H1 (cell line): ENCODE data around the gene PHLDB3. TPM values are rescaled to one million over a fixed set of nuclear protein-coding genes. Genes with fewer than 3 reads are reported as not detected.

Experiments used
- CTCF ChIA-PET: fragments of 300-600 bp; sonication (Branson Sonifier 250); formaldehyde crosslinking; loops from one replicate; lab custom pipeline; 2021; ENCODE audit not compliant: partially characterized antibody; lab: Charles Lee
- POLR2A ChIA-PET: fragments of 300-600 bp; sonication (Branson Sonifier 250); formaldehyde crosslinking; loops from one replicate; lab custom pipeline; 2021; ENCODE audit warnings: inconsistent platforms; ENCODE audit not compliant: partially characterized antibody; lab: Charles Lee
- DNase-seq, 2 experiments: peaks; one replicate each; pipeline versions ENCODE4 v3.0.0 to v3.0.0-alpha.2; 2010 to 2022; ENCODE audit warnings: low spot score in 2 of 2, low read depth in 1 of 2, mixed read lengths in 1 of 2
- FAIRE-seq: peaks from 2 replicates; lab custom pipeline; 2011; peaks lifted over from hg19 to GRCh38; lab: Jason Lieb, UNC
- H2AFZ ChIP-seq: 2 replicates; pipeline ENCODE4 v1.8.1; 2012; ENCODE audit warnings: low read length, inconsistent platforms
- H2AK5ac ChIP-seq: 2 replicates; pipeline ENCODE4 v1.6.1; 2013; ENCODE audit warnings: low read depth, low read length
- H2BK120ac ChIP-seq: replicated peaks from 2 replicates; pipeline ENCODE3; 2013; ENCODE audit warnings: low read depth, low read length, inconsistent platforms
- H2BK12ac ChIP-seq: 2 replicates; pipeline ENCODE4 v1.6.1; 2013; ENCODE audit warnings: low read depth, low read length
- H2BK15ac ChIP-seq: 2 replicates; pipeline ENCODE4 v1.6.1; 2013; ENCODE audit warnings: low read length
- H2BK20ac ChIP-seq: 2 replicates; pipeline ENCODE4 v1.6.1; 2013; ENCODE audit warnings: low read length
- H2BK5ac ChIP-seq: 2 replicates; pipeline ENCODE4 v1.6.1; 2013; ENCODE audit warnings: low read depth, low read length
- H3K14ac ChIP-seq: 2 replicates; pipeline ENCODE4 v1.6.1; 2013; ENCODE audit warnings: inconsistent platforms; ENCODE audit not compliant: insufficient read length
- H3K18ac ChIP-seq: 2 replicates; pipeline ENCODE4 v1.6.1; 2013; ENCODE audit warnings: low read length; ENCODE audit errors: extremely low read depth
- H3K23ac ChIP-seq: 2 replicates; pipeline ENCODE4 v1.6.1; 2013; ENCODE audit warnings: inconsistent platforms; ENCODE audit not compliant: insufficient read length
- H3K23me2 ChIP-seq: 2 replicates; pipeline ENCODE4 v1.6.1; 2013; ENCODE audit warnings: low read depth, low read length
- H3K27ac ChIP-seq: 2 replicates; pipeline ENCODE4 v1.6.1; 2011; ENCODE audit warnings: low read depth, low read length, inconsistent platforms
- H3K27me3 ChIP-seq, 4 experiments: replicated peaks in 1 of 4; 1 replicate in 1 of 4; 2 replicates in 3 of 4; pipeline versions ENCODE4 v1.6.1 to v1.8.1; 2011 to 2013; ENCODE audit warnings: low read length in 3 of 4, mild to moderate bottlenecking in 3 of 4, inconsistent platforms in 2 of 4, mixed read lengths in 2 of 4, moderate library complexity in 1 of 4; ENCODE audit not compliant: control insufficient read depth in 3 of 4, insufficient read depth in 3 of 4; ENCODE audit errors: extremely low read depth in 1 of 4
- H3K36me3 ChIP-seq, 4 experiments: 2 replicates each; pipeline versions ENCODE4 v1.6.1 to v1.8.1; 2011 to 2013; ENCODE audit warnings: mild to moderate bottlenecking in 4 of 4, low read length in 3 of 4, moderate library complexity in 2 of 4, control low read depth in 1 of 4, inconsistent platforms in 1 of 4; ENCODE audit not compliant: insufficient read depth in 4 of 4, control insufficient read depth in 2 of 4
- H3K4ac ChIP-seq: replicated peaks from 2 replicates; pipeline ENCODE3; 2013; ENCODE audit warnings: low read length, low read depth, mixed read lengths, inconsistent platforms; ENCODE audit not compliant: insufficient read length
- H3K4me1 ChIP-seq, 4 experiments: replicated peaks in 1 of 4; 1 replicate in 1 of 4; 2 replicates in 3 of 4; pipeline versions ENCODE4 v1.6.1 to v1.8.1; 2011 to 2013; ENCODE audit warnings: low read length in 3 of 4, inconsistent platforms in 2 of 4, mixed read lengths in 1 of 4; ENCODE audit not compliant: insufficient read depth in 4 of 4, control insufficient read depth in 3 of 4
- H3K4me2 ChIP-seq, 2 experiments: 2 replicates each; pipeline versions ENCODE4 v1.6.1 to v1.8.1; 2011 to 2013; ENCODE audit warnings: low read depth in 2 of 2, low read length in 2 of 2, control low read depth in 1 of 2, inconsistent platforms in 1 of 2, mild to moderate bottlenecking in 1 of 2; ENCODE audit not compliant: insufficient read depth in 1 of 2
- H3K4me3 ChIP-seq, 4 experiments: fragments of 200-600, 300-600 bp in 1 of 4; sonication (generic), shearing (Covaris generic), sonication (Bioruptor Twin) in 1 of 4; 2 replicates each; pipeline versions ENCODE4 v1.5.1 to v1.8.1; 2011 to 2016; ENCODE audit warnings: low read length in 4 of 4, low read depth in 3 of 4, control low read depth in 2 of 4, inconsistent platforms in 2 of 4, mild to moderate bottlenecking in 2 of 4, mixed read lengths in 1 of 4, moderate library complexity in 1 of 4; ENCODE audit not compliant: insufficient read depth in 2 of 4; ENCODE audit errors: extremely low read depth in 1 of 4
- H3K56ac ChIP-seq: replicated peaks from 2 replicates; pipeline ENCODE3; 2013; ENCODE audit warnings: low read depth, mild to moderate bottlenecking, mixed read lengths, low read length, inconsistent platforms; ENCODE audit not compliant: insufficient read length
- H3K79me1 ChIP-seq: 2 replicates; pipeline ENCODE4 v1.6.1; 2013; ENCODE audit warnings: low read depth, low read length, control low read depth
- H3K79me2 ChIP-seq, 2 experiments: 2 replicates each; pipeline versions ENCODE4 v1.6.1 to v1.8.1; 2012 to 2013; ENCODE audit warnings: low read length in 2 of 2, mild to moderate bottlenecking in 2 of 2, inconsistent platforms in 1 of 2; ENCODE audit not compliant: insufficient read depth in 2 of 2, control insufficient read depth in 1 of 2
- H3K9ac ChIP-seq, 4 experiments: replicated peaks in 1 of 4; 1 replicate in 1 of 4; 2 replicates in 3 of 4; pipeline versions ENCODE4 v1.6.1 to v1.8.1; 2011 to 2013; ENCODE audit warnings: low read depth in 3 of 4, low read length in 3 of 4, control low read depth in 2 of 4, mild to moderate bottlenecking in 2 of 4, moderate library complexity in 2 of 4, inconsistent platforms in 1 of 4; ENCODE audit errors: extremely low read depth in 1 of 4
- H3K9me3 ChIP-seq, 2 experiments: 2 replicates each; pipeline versions ENCODE4 v1.6.1 to v1.8.1; 2012 to 2013; ENCODE audit warnings: mild to moderate bottlenecking in 2 of 2, moderate library complexity in 2 of 2, control low read depth in 1 of 2, inconsistent platforms in 1 of 2, low read depth in 1 of 2, low read length in 1 of 2, mixed read lengths in 1 of 2; ENCODE audit not compliant: insufficient read depth in 2 of 2
- H4K20me1 ChIP-seq, 2 experiments: replicated peaks in 1 of 2; 2 replicates each; pipeline versions ENCODE3 to v1.8.1; 2011 to 2013; ENCODE audit warnings: inconsistent platforms in 2 of 2, low read length in 2 of 2, mild to moderate bottlenecking in 1 of 2; ENCODE audit not compliant: insufficient read depth in 2 of 2, control insufficient read depth in 1 of 2
- H4K5ac ChIP-seq: 2 replicates; pipeline ENCODE4 v1.6.1; 2013; ENCODE audit warnings: low read length, low read depth, mixed read lengths, inconsistent platforms; ENCODE audit not compliant: insufficient read length
- H4K8ac ChIP-seq: 2 replicates; pipeline ENCODE4 v1.8.0; 2013; ENCODE audit warnings: mild to moderate bottlenecking, moderate library complexity, low read length, inconsistent platforms; ENCODE audit not compliant: insufficient read depth; ENCODE audit errors: extremely low read depth
- H4K91ac ChIP-seq: replicated peaks from 2 replicates; pipeline ENCODE3; 2013; ENCODE audit warnings: low read length, mixed read lengths, inconsistent platforms; ENCODE audit not compliant: insufficient read length
- ATF2 ChIP-seq: IDR thresholded peaks from 2 replicates; pipeline ENCODE4 v1.6.1; 2012; ENCODE audit warnings: low read length, inconsistent platforms
- CBX5 ChIP-seq: fragments of 300-800, 300-1000 bp; sonication (generic); IDR thresholded peaks from 2 replicates; pipeline ENCODE4 v1.7.1; 2016; ENCODE audit warnings: antibody characterized with exemption, low read length, low read depth
- CEBPB ChIP-seq: IDR thresholded peaks from 2 replicates; pipeline ENCODE4 v1.6.1; 2012; ENCODE audit warnings: low read depth, low read length
- CTBP2 ChIP-seq: IDR thresholded peaks from 2 replicates; pipeline ENCODE4 v1.7.0; 2011; ENCODE audit warnings: borderline replicate concordance, mild to moderate bottlenecking, moderate library complexity, mixed read lengths, low read length; ENCODE audit not compliant: insufficient read depth, insufficient read length
- JUND ChIP-seq: IDR thresholded peaks from 2 replicates; pipeline ENCODE4 v1.6.1; 2011; ENCODE audit warnings: mild to moderate bottlenecking, improper control_type of control experiment, low read length
- KDM5A ChIP-seq: fragments of 200-600 bp; IDR thresholded peaks from 2 replicates; pipeline ENCODE4 v1.7.1; 2012; ENCODE audit warnings: mild to moderate bottlenecking, low read length, inconsistent platforms, mixed read lengths
- PHF8 ChIP-seq: fragments of 200-600 bp; sonication (generic); conservative IDR thresholded peaks from 2 replicates; pipeline ENCODE4 v1.7.1; 2012; ENCODE audit warnings: low read depth, mild to moderate bottlenecking, inconsistent platforms, low read length, moderate library complexity
- RNF2 ChIP-seq: fragments of 200-900, 300-1000 bp; sonication (generic); IDR thresholded peaks from 2 replicates; pipeline ENCODE4 v1.7.1; 2016; ENCODE audit warnings: borderline replicate concordance, low read depth, mild to moderate bottlenecking, antibody characterized with exemption, low read length; ENCODE audit not compliant: poor library complexity, severe bottlenecking; ENCODE audit errors: missing control alignments
- SP2 ChIP-seq: IDR thresholded peaks from 2 replicates; pipeline ENCODE4 v1.6.1; 2012; ENCODE audit warnings: mild to moderate bottlenecking, low read length, inconsistent platforms
- WGBS, 2 experiments: shearing (Covaris generic) in 1 of 2; methylation state at CpG; one replicate each; pipeline versions ENCODE4 v1.1.6 to v1.1.7; 2013 to 2015; ENCODE audit warnings: low lambda C conversion rate in 2 of 2, mixed read lengths in 2 of 2, inconsistent platforms in 1 of 2, low coverage in 1 of 2, missing lambda C conversion rate in 1 of 2; ENCODE audit not compliant: insufficient replicate concordance in 2 of 2, insufficient coverage in 1 of 2, insufficient read length in 1 of 2; ENCODE audit errors: extremely low coverage in 1 of 2, missing lambda C conversion rate in 1 of 2; 5-methylcytosine and 5-hydroxymethylcytosine counted together
- polyA plus RNA-seq, 7 experiments: library from polyadenylated mRNA; depleted of rRNA in 3 of 7; stranded (reverse) in 5 of 7; unstranded in 2 of 7; fragments of >200 nt in 5 of 7; fragments of 200-250 nt in 2 of 7; gene quantifications; 1 replicate in 5 of 7; 2 replicates in 1 of 7; 4 replicates in 1 of 7; pipeline versions ENCODE4 v1.2.1 to v1.2.3, GENCODE V29; 2011 to 2013; ENCODE audit warnings: missing spikeins in 2 of 7, mixed read lengths in 2 of 7
- total RNA-seq: library from RNA; stranded (reverse); fragmentation: NEBNext Ultra II Directional; extraction: Animal tissue kit (Norgen Biotek cat#: 25700); gene quantifications from 2 replicates; pipeline ENCODE4 v1.2.1, GENCODE V29; 2021

Gene PHLDB3
- total and polyA plus RNA-seq, 2 of the 8 experiments (the other 6 are each of a cell fraction or from before 2014, with no cell fraction given), result 4.0 to 8.5 TPM

GRCh38 chr19:43551399-43552197 is 47.1 kb upstream of the PHLDB3 start:
- no peak overlapping the region for H4K91ac ChIP-seq
- H3K4me3 ChIP-seq, result no peak overlapping the region
- no peak overlapping the region for H4K8ac ChIP-seq
- no peak overlapping the region for H3K18ac ChIP-seq
- DNase-seq (no peak), FAIRE-seq (no peak)
- no peaks in the 10 kb centered on the region for H3K27me3 ChIP-seq
- no peak overlapping the region for H3K4ac ChIP-seq
- peaks cover 5 to 28% (median 17%) of the 10 kb centered on the region in 4 experiments; a peak in 6 of 8 replicates for H3K36me3 ChIP-seq
- H2AK5ac ChIP-seq, result no peak overlapping the region
- H2BK15ac ChIP-seq, result no peak overlapping the region
- ChIA-PET CTCF (interaction anchor here (1.7 to 10.7 kb wide), 5 partner anchors 9 to 44 kb away, joined by 4 to 122 read pairs (median 82); partner anchors contain the start of genes IRGQ, ZNF575 and ZNF576), POLR2A (no interaction called here)
- H3K9ac ChIP-seq, result no peak overlapping the region
- 93% methylated on average over 23 of the region's 23 CpGs; no CpG with 5 or more reads in 1 of the 2 experiments for WGBS, 2 experiments
- no peak overlapping the region for H3K23ac ChIP-seq
- H2BK120ac ChIP-seq, result no peak overlapping the region
- 0 out of 2 replicates have a peak, but pooled peaks cover 3% of the 10 kb centered on the region for H3K79me1 ChIP-seq
- no peak overlapping the region for H2BK20ac ChIP-seq
- no peaks in the 10 kb centered on the region for H3K79me2 ChIP-seq
- H4K20me1 ChIP-seq, result peaks cover 0 to 4% of the 10 kb centered on the region in 2 experiments
- no peak overlapping the region for H4K5ac ChIP-seq
- H2BK5ac ChIP-seq, result no peak overlapping the region
- no peaks in the 10 kb centered on the region for H3K23me2 ChIP-seq
- H2AFZ ChIP-seq, result no peak overlapping the region
- no peak overlapping the region for H3K56ac ChIP-seq
- no peak overlapping the region for H2BK12ac ChIP-seq
- H3K27ac ChIP-seq, result no peak overlapping the region
- no peak overlapping the region for H3K4me2 ChIP-seq
- no peaks in the 10 kb centered on the region for H3K9me3 ChIP-seq
- H3K14ac ChIP-seq, result no peak overlapping the region
- TF ChIP-seq KDM5A, result no peak
- TF ChIP-seq JUND, result no peak
- TF ChIP-seq CTBP2, result no peak
- no peak for TF ChIP-seq CBX5
- TF ChIP-seq PHF8, result no peak
- TF ChIP-seq SP2, result no peak
- no peak for TF ChIP-seq RNF2
- TF ChIP-seq CEBPB, result no peak
- TF ChIP-seq ATF2, result no peak
- H3K4me1 ChIP-seq, result 0 out of 7 replicates have a peak, but pooled peaks cover 0 to 2% (median 0%) of the 10 kb centered on the region in 4 experiments
